OCI-LY1 (cell line): Measurements from ENCODE around the gene GATAD2A.

ENCODE experiments used
- H2AFZ ChIP-seq: fragments of 200-600 bp; sonication (generic), shearing (Covaris generic); 2 replicates; pipeline ENCODE4 v1.6.0; 2014; ENCODE audit warnings: antibody characterized with exemption, mild to moderate bottlenecking, low read length
- H3F3A ChIP-seq: fragments of 200-600 bp; sonication (generic), shearing (Covaris generic); 2 replicates; pipeline ENCODE4 v1.6.0; 2014; ENCODE audit warnings: mild to moderate bottlenecking, antibody characterized with exemption, low read length, moderate library complexity; ENCODE audit not compliant: insufficient read depth
- H3K27ac ChIP-seq: fragments of 200-600 bp; sonication (generic); 2 replicates; pipeline ENCODE4 v1.5.1; 2014; ENCODE audit warnings: low read length, mixed run types, mild to moderate bottlenecking, low read depth; ENCODE audit not compliant: poor library complexity, severe bottlenecking
- H3K27me3 ChIP-seq: fragments of 200-600 bp; sonication (generic); 2 replicates; pipeline ENCODE4 v1.6.0; 2014; ENCODE audit warnings: antibody characterized with exemption, mild to moderate bottlenecking, low read length, moderate library complexity; ENCODE audit not compliant: insufficient read depth
- H3K36me3 ChIP-seq: fragments of 200-600 bp; sonication (generic); 2 replicates; pipeline ENCODE4 v1.6.1; 2014; ENCODE audit warnings: mild to moderate bottlenecking, antibody characterized with exemption, low read length, moderate library complexity, mixed read lengths; ENCODE audit not compliant: insufficient read depth
- H3K4me1 ChIP-seq: fragments of 200-600 bp; sonication (generic); 2 replicates; pipeline ENCODE4 v1.5.1; 2014; ENCODE audit warnings: mild to moderate bottlenecking, low read length, moderate library complexity; ENCODE audit not compliant: insufficient read depth, severe bottlenecking
- H3K4me2 ChIP-seq: fragments of 200-600 bp; sonication (generic), shearing (Covaris generic); 2 replicates; pipeline ENCODE4 v1.6.1; 2014; ENCODE audit warnings: low read length
- H3K4me3 ChIP-seq: fragments of 200-600 bp; sonication (generic); 2 replicates; pipeline ENCODE4 v1.5.1; 2014; ENCODE audit warnings: low read length, low read depth, mild to moderate bottlenecking, mixed read lengths; ENCODE audit not compliant: poor library complexity, severe bottlenecking
- H3K79me2 ChIP-seq: fragments of 200-600 bp; shearing (Covaris generic); 2 replicates; pipeline ENCODE4 v1.6.1; 2016; ENCODE audit warnings: mixed run types, low read length, mixed read lengths; ENCODE audit not compliant: insufficient read depth
- H3K9ac ChIP-seq: fragments of 200-600 bp; sonication (generic), shearing (Covaris generic); 2 replicates; pipeline ENCODE4 v1.6.1; 2014; ENCODE audit warnings: mild to moderate bottlenecking, low read length, mixed read lengths
- H3K9me2 ChIP-seq: fragments of 200-600 bp; sonication (generic), shearing (Covaris generic); 2 replicates; pipeline ENCODE4 v1.6.1; 2014; ENCODE audit warnings: low read depth, mild to moderate bottlenecking, low read length, mixed read lengths
- H3K9me3 ChIP-seq: fragments of 200-600 bp; shearing (Covaris generic); 2 replicates; pipeline ENCODE4 v1.6.1; 2014; ENCODE audit warnings: low read length, mixed read lengths
- H4K20me1 ChIP-seq: fragments of 200-600 bp; sonication (generic), shearing (Covaris generic); 2 replicates; pipeline ENCODE4 v1.6.0; 2016; ENCODE audit warnings: mild to moderate bottlenecking, low read length; ENCODE audit not compliant: insufficient read depth
- EZH2 ChIP-seq: fragments of 200-600 bp; sonication (generic), shearing (Covaris generic); IDR thresholded peaks from 2 replicates; pipeline ENCODE4 v1.8.0; 2017; ENCODE audit warnings: borderline replicate concordance, mixed run types, mild to moderate bottlenecking, antibody characterized with exemption, low read length, moderate library complexity, mixed read lengths
- TF ChIP-seq, protein P1 (sequence below): fragments of 200-600 bp; sonication (generic), shearing (Covaris generic); IDR thresholded peaks from 2 replicates; pipeline ENCODE4 v1.5.1; 2017; ENCODE audit warnings: mild to moderate bottlenecking, antibody characterized with exemption, low read length, moderate library complexity, mixed read lengths

Gene GATAD2A

DNA sequence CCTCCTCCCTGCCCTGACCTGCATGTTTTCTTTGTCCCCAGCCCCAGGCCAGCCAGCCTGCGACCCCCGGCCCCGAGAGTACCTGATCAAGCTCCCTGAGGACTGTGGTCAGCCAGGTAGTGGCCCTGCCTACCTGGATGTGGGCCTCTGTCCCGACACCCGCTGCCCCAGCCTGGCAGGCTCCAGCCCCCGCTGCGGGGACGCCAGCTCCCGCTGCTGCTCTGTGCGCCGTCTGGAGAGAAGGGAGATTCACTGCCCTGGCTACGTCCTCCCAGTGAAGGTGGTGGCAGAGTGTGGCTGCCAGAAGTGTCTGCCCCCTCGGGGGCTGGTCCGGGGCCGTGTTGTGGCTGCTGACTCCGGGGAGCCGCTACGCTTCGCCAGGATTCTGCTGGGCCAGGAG lies 138.2 kb downstream of the GATAD2A start:
- Histone ChIP-seq H3K27ac (no peak overlapping the region), H3K79me2 (no peaks in the 10 kb centered on the region), H3F3A (no peaks in the 10 kb centered on the region), H3K4me2 (no peak overlapping the region), H3K4me3 (no peak overlapping the region), H3K9me3 (no peaks in the 10 kb centered on the region), H3K9ac (no peak overlapping the region), H3K27me3 (no peaks in the 10 kb centered on the region), H3K4me1 (peaks cover under 1% of the 10 kb centered on the region), H4K20me1 (no peaks in the 10 kb centered on the region), H3K9me2 (no peaks in the 10 kb centered on the region), H2AFZ (no peak overlapping the region), H3K36me3 (no peaks in the 10 kb centered on the region)
- TF ChIP-seq EZH2, result no peak
- TF ChIP-seq, protein P1, sequence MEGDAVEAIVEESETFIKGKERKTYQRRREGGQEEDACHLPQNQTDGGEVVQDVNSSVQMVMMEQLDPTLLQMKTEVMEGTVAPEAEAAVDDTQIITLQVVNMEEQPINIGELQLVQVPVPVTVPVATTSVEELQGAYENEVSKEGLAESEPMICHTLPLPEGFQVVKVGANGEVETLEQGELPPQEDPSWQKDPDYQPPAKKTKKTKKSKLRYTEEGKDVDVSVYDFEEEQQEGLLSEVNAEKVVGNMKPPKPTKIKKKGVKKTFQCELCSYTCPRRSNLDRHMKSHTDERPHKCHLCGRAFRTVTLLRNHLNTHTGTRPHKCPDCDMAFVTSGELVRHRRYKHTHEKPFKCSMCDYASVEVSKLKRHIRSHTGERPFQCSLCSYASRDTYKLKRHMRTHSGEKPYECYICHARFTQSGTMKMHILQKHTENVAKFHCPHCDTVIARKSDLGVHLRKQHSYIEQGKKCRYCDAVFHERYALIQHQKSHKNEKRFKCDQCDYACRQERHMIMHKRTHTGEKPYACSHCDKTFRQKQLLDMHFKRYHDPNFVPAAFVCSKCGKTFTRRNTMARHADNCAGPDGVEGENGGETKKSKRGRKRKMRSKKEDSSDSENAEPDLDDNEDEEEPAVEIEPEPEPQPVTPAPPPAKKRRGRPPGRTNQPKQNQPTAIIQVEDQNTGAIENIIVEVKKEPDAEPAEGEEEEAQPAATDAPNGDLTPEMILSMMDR, result no peak

GRCh38 chr19:19544257-19544953 lies 138.9 kb downstream of the GATAD2A start:
- no peak for TF ChIP-seq EZH2
- TF ChIP-seq, protein P1, result no peak
- H3K36me3 ChIP-seq, result no peaks in the 10 kb centered on the region
- H3K9me3 ChIP-seq, result no peaks in the 10 kb centered on the region
- H3K9ac ChIP-seq, result no peak overlapping the region
- no peak overlapping the region for H3K4me3 ChIP-seq
- H3K4me2 ChIP-seq, result no peak overlapping the region
- H3K27ac ChIP-seq, result no peak overlapping the region
- H3K79me2 ChIP-seq, result no peaks in the 10 kb centered on the region
- no peaks in the 10 kb centered on the region for H3K4me1 ChIP-seq
- H3K27me3 ChIP-seq, result no peaks in the 10 kb centered on the region
- no peaks in the 10 kb centered on the region for H4K20me1 ChIP-seq
- no peaks in the 10 kb centered on the region for H3F3A ChIP-seq
- no peak overlapping the region for H2AFZ ChIP-seq
- H3K9me2 ChIP-seq, result no peaks in the 10 kb centered on the region

DNA sequence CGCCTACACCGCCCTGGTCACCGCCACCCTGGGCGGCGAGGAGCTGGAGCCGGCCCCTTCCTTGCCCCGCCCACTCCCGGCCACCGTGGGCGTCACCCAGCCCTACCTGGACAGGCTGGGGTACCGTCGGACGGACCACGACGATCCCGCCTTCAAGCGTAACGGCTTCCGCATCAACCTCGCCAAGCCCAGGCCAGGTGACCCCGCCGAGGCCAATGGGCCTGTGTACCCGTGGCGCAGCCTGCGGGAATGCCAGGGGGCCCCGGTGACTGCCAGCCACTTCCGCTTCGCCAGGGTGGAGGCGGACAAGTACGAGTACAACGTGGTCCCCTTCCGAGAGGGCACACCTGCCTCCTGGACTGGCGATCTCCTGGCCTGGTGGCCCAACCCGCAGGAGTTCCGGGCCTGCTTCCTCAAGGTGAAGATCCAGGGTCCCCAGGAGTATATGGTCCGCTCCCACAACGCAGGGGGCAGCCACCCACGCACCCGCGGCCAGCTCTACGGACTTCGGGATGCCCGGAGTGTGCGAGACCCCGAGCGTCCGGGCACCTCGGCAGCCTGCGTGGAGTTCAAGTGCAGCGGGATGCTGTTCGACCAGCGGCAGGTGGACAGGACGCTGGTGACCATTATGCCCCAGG lies 139.6 kb downstream of the GATAD2A start:
- Histone ChIP-seq H4K20me1 (no peaks in the 10 kb centered on the region), H3K36me3 (no peaks in the 10 kb centered on the region), H3K4me3 (no peak overlapping the region), H3K79me2 (no peaks in the 10 kb centered on the region), H3K27ac (no peak overlapping the region), H3K9me3 (no peaks in the 10 kb centered on the region), H3K9ac (no peak overlapping the region), H3K9me2 (no peaks in the 10 kb centered on the region), H3F3A (no peaks in the 10 kb centered on the region), H3K4me1 (no peaks in the 10 kb centered on the region), H2AFZ (no peak overlapping the region), H3K4me2 (no peak overlapping the region), H3K27me3 (no peaks in the 10 kb centered on the region)
- TF ChIP-seq, protein P1, result no peak
- no peak for TF ChIP-seq EZH2
